Stimulated activated CD4-positive, alpha-beta T cell treated with anti-CD3 and anti-CD28 coated beads, Interleukin-1b, Interleukin-23, amount 100 ng/mL, for 48 hours (primary cell): ENCODE data around the gene SMURF1.

Experiments
- DNase-seq: peaks from one replicate; pipeline ENCODE4 v3.0.0-alpha.2; 2020

The SMURF1 gene

DNA sequence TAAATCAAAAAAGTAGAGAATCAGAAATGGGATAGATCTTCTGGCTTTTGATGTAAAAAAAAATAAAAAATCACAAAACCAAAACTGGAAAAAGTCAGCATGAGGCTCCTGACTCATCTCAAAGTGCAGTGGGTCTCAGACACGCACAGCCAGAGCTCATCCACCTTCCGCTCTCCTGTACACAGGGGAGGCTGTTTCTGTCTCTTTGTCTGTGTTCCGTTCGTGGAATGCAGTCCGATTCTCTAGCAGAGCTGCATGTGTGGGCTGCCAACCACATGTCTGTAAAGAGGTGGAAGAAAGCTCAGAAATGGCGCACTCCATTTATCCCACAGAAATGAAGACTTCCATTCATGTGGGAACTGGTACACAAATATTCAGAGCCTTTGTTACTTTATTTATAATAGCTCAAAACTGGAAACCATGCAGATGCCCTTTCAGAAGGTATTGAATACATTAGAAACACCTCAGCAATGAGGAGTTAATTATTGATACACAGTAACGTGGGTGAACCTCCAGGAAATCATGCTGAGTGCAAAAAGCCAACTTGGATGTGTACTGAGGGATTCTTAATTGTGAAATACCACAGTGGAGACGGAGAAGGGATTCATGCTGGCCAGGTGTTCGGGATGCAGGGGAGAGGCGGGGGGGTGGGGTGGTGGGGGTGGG, 142.3 kb downstream of the SMURF1 start:
- DNase-seq, result no peak

DNA sequence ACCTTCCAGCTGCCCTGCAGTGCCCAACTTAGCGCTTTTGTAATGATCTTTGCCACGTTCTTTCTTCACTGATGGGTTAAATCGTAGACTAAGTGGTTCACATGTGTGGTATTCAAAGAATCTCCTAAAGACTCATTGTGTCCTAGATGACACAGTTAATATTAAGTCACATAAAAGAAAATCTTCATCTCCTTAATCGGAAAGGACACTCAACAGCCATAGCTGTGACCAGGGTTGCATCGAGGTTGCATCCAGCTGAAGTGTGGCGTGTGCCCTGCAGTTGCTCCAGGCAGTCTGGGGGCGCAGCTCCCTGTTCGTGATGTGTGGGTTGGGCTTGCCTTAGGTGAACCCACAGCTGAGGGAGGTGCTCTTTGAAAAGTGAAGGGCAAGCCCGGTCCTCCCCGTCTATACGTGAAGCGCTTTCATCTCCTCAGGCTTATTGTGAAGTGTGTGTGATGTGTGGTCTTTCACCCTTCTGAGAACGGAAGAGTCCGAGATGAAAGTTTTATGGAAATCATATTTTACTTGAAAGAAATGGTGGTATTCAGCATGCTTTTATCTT, 142.9 kb downstream of the SMURF1 start:
- DNase-seq, result no peak

DNA sequence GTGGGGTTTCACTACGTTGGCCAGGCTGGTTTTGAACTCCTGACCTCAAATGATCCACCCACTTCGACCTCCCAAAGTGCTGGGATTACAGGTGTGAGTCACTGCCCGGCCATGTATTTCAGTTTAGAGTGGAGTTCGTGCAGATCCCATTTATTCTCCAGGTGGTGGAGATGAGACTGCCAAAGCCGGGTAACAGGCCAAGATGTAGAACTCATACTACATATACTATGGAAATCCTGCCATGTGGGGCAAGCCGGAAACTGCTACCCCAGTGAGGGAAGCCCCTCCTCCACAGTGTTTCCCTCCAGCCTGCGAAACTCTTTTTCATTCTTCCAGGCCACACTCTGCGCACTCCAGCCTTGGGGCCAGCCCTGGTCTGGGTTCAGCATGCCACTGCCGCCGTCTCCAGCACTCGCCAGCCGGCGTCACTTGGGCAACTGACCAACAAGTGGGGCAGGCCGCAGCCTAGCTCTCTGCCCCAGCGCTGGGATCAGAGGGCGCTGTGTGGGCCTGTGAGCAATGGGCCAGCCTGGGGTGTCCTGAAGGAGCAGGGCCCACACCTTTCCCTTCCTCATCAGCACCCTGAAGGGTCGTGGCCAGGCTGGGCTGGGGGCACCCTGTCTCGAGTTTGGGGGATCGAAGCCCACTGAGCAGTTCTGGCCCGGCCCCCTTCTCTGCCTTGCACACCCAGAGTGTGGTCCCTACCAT, 143.6 kb downstream of the SMURF1 start:
- no peak for DNase-seq

DNA sequence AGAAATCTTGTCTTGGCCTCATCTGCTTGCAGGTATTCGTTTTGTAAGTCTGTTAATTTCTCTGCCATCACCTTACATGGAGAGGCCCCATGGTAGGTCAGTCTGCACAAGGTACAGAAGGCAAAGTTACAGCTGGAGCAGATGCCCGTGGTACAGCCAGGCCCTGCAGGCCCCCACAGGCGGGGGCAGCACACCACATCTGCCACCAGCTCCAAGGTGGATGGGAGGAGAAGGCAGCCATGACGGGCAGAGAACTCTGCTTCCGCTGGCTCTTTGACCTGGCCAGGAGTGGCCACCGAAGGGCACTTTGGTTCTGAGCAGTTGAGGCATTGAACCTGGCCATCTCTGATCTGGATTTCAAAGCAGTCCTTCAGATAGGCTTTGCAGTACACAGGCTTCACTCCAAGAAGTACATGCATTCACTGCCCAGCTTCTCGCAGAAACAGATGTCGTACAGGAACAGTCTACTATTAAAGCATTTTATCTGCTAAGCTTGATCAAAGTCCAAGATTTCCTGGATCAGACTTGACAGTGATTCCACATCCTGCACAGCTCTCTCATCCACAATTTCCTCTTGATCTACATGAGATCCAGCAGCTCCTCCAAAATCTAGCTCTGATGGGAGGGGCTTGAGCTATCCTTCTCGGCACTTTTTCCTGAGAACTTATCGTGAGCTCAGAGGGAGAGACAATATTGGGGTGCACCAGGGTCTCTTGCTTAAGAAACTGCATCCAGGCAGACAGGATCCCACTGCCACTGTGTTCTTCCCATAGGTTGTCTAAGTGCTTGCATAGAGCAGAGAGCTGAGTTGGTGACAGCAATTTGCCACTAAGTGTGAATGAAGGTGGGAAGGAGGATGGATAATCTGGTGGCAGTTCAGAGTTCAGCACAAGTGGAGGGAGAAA, 144.8 kb downstream of the SMURF1 start:
- no peak for DNase-seq

DNA sequence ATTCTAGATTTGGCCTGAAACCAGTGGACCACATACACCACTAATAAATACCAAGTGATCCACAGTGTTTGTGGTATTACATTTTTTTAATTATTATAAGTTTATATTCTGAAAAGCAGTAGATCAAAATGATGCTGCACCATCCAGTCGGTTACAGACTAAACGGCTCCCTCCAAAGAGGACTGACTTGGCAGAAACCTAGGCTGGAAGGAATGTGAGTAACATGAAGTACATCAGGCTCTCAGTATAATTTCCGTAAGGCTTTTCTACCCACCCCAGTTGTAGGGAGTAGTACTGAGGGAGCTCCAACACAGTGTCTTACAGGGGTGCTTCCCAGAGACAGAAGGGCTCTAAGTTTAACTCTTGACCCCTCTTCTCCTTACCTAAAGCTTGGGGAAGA, 146.1 kb downstream of the SMURF1 start:
- no peak for DNase-seq

DNA sequence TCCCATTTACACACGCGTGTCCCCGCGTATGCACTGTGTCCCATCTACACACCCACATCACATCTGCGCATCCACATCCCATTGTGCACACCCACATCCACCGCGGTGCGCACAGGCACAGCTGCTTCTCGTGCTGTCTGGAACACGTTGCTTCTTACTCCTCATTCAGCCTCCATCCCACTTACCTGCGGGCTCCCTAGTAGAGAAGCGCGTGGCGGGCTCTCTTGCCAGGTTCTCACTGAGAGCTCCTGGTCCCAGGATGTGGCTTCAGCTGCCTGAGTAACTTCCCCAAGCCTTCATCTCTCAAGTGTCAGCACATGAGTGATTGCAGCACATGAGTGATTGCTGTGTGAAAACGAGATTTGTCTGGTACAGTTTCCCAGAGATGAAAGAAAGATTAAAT, 147.8 kb downstream of the SMURF1 start:
- DNase-seq, result no peak

DNA sequence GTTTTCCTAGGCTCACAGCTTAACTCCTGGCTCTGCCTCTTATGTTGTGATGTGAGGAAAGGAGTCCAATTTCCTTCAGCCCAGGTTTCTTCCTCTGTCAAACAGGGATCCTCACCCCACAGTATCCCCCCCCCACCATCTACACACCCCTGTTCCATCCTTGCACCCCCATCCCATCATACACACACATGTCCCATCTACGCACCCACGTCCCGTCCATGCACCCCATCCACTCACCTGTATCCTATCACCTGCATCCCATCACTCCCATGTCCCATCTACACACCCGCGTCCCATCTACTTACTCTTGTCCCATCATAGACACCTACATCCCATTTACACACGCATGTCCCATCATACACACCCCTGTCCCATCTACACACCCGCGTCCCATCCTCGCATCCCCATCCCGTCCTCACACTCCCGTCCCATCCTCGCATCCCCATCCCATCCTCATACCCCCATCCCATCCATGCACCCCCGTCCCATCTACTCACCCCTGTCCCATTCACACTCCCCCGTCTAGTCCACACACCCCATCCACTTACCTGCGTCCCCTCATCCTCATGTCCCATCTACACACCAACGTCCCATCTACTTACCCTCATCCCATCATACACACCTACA, 148.3 kb downstream of the SMURF1 start:
- no peak for DNase-seq

DNA sequence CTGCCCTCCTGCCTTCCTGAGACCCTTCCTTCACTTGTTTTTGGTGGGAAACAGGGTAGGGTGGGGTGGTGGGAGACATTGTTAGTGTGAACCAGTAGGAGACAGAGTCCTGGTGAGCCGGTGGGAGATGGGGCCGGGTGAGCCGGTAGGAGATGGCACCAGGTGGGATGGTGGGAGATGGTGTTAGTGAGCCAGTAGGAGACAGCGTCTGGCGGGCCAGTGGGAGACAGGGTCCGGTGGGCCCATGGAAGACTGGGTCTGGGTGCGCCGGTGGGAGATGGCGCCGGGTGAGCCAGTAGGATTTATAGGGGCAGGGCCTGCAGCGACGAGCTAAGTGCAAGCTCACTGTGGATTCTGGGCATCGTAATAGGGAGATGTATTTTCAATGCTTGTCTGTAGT, 148.8 kb downstream of the SMURF1 start:
- DNase-seq, result no peak

DNA sequence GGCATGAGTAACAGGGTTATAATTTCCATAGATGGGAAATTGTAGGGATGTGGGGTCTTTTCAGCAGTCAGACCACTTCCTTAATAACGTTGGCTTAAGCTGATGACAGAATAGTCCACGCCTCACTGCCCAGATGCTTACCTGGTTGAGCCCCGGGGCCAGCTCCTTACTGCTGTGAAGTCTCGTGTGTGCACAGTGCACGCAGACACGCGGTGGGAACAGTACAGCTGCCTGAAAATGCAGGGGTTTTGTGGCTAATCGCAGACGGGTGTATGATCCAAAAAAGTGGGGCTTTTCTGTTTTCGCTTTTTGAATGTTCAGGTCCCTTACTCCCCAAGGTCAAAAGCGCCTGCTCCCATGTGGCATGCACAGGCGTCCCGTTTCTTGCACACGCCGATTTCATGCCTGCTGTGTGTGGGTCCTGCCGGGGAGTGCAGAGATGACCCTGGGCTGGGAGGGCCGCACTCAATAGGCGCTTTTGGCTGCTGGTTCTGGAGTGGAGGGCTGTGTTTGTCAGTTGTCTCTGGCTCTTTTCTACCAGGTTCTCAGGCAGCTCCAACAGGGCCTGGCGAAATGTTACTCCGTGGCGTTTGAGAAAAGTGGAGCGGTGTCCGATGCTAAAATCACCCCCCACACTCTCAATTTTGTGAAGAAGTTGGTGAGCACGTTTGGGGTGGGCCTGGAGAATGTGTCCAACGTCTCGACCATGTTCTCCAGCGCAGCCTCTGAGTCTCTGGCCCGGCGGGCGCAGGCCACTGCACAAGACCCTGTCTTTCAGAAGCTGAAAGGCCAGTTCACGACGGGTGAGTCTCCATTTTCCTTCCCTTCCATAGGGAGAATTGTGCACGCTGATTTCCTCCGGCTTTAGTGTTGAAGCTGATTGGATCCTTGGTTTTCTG, 149.6 kb downstream of the SMURF1 start:
- DNase-seq, result no peak

DNA sequence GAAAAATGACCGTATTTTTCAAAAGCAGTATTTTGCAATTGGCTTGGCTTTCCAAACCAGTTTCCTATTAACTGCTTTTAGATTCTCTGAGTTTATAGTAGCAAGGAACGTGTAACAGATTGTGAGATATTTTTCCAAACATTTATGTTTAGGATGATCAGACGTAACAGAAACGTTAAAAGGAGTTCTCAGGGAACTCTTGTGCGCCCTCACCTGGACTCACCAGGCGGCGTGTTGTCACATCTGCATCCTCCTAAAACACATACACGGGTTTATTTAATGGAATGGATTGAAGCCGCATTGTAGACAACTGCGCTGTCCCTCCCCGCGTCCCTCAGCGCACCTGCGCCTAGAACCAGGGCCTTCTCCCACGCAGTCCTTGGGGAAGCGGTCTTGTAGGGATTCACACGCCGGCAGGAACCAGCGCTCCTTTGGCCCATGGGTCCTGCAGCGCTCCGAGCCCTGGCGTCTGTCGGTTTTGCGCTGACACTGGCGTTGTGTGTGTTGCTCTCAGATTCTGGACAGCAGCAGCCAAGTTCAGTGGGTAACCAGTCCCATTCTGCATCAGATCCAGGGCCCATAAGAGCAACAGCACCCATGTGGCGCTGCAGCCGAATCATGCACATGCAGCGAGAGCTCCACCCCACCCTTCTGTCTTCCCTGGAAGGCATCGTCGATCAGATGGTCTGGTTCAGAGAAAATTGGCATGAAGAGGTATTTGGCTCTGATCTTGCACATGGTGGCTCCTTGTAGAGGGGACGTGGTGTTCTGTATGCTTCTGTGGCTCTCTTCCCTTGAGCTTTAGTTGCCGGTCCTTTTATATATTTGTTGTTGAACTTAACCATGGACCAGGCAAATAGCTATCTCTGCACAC, 150.6 kb downstream of the SMURF1 start:
- no peak for DNase-seq

DNA sequence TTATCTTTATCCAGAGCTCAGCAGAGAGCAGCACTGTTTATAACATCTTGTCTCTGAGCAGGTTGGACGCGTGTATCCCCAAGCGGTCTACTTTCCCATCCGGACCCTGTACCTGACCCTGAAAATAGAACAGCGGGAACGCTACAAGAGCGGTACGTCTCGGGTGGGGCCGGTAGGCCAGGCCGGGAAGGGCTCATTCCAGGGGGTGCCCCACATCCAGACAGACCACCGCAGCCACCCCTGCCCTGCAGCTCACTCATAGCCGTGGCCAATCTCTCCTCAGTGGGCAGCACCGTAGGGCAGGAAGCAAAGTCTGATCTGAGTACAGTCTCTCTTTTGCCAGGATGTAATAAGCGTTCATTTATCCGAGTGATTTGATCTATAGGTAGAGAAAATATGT, 151.8 kb downstream of the SMURF1 start:
- no peak for DNase-seq

DNA sequence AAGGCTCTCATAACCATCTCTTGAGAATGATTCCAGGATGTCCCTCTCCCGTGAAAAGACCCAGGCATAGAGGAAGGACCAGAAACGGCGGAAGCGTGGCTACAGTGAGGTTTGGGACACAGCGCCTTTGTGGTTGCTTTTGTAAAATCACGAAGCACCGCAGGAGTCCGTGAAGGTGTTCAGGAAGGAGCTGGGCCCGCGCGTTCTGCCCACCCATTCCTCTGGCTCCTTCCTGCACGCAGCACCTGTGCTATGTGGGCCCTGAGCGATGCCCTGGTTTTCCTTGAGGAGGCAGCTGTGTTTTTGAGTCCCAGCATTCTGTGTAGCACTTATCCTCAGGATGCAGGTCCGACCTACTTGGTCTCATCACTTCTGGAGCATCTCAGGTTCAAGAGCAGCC, 152.8 kb downstream of the SMURF1 start:
- no peak for DNase-seq

DNA sequence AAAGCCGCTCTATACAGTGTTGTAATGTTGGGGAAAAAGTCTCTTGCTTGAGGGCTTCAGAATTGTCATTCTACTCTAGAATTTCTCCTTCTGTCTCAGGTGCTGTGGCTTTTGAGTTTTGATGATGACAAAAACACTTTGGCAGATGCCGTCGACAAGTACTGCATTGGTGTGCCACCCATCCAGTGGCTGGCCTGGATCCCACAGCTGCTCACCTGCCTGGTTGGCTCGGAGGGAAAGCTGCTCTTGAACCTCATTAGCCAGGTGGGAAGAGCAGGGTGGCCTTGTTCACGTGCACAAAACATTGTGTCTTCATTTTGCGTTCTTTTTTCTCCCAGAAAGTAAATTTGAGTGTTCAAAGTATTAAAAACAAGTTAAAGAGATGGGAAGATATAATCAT, 153.6 kb downstream of the SMURF1 start:
- no peak for DNase-seq

DNA sequence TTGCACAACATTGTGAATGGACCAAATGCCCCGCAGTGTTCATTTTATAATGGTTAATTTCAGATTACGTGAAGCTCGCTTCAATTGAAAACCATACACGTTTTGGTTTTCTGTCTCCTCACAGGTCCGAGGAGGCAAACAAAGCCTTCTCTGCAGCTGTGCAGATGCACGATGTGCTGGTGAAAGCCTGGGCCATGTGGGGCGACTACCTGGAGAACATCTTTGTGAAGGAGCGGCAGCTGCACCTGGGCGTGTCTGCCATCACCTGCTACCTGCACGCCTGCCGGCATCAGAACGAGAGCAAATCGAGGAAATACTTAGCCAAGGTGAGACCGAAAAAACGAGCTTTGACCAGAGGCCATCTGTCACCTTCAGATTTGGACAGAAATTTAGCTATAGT, 155.3 kb downstream of the SMURF1 start:
- no peak for DNase-seq

DNA sequence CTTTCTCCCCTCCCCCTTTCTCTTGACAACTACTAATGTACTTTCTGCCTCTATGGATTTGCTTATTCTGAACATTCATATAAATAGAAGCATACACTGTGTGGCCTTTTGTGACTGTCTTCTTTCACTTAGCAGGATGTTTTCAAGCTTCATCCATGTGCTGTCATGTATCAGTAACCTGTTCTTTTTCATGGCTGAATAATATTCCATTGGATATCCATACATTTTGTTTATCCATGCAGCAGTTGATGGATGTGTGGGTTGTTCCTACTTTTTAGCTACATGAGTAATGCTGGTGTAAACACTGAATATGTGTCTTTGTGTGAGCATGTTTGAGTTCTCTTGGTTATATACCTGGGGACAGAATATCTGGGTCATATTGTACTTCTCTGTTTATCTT, 158.0 kb downstream of the SMURF1 start:
- no peak for DNase-seq

DNA sequence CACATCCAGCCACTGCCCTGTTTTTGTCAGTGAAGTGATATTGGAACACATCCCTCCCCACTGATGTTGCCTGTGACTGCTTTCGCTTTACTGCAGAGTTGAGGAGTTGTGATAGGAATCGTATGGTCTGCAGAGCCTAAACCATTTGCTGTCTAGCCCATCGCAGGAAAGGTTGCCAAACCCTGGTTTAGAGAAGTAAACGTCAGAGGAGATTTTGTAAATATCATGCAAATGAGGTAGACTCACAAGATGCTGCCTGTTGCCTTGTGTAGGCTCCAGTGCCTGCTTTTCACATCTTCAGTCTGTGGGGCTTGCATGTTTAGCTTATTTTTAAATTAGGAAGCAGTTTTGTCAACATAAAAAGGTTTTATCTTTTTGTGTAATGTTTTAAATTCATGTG, 158.5 kb downstream of the SMURF1 start:
- no peak for DNase-seq

DNA sequence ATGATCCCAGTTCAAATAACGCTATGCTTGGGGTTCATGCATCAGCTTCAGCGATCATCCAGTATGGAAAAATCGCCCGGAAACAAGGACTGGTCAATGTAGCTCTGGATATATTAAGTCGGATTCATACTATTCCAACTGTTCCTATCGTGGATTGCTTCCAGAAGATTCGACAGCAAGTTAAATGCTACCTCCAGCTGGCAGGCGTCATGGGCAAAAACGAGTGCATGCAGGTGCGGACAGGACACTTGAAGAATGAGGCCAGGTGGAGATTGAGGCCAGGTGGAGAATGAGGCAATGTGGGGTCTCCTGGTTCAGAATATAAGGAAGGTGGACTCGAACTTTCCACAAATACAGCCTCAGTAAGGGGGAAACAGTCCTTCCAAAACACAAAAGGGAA, 159.8 kb downstream of the SMURF1 start:
- no peak for DNase-seq

DNA sequence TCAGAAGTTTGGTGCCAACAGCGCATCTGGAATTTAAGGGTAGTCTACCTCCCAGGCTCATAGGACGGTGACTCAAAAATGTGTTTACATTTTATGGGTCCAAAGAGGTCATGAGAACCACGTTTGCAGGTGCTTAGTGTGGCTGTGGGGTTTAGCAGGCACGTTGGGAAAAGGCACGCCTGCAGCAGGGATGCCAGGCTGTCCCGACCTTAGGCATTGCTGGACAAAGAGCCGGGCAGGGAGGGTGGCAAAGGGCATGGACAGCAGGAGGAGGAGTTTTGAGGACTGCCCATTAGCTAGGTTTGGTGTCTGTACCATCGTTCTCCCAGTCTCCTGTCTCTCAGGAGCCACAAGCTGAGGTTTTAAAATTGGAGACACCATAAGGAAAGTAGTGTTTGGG, 161.2 kb downstream of the SMURF1 start:
- DNase-seq, result no peak

DNA sequence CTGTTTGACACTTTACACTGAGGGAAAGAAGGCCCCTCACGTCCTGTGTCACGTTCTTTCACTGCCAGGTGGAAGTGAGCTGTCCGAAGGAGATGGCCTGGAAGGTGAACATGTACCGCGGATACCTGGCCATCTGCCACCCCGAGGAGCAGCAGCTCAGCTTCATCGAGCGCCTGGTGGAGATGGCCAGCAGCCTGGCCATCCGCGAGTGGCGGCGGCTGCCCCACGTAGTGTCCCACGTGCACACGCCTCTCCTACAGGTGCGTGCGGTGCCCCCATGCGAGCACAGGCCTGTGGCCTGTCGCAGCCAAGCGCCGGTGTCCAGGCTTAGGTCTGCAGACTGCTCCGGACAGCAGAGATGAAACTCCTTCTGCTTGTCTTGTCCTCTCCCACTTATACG, 162.2 kb downstream of the SMURF1 start:
- DNase-seq, result no peak

DNA sequence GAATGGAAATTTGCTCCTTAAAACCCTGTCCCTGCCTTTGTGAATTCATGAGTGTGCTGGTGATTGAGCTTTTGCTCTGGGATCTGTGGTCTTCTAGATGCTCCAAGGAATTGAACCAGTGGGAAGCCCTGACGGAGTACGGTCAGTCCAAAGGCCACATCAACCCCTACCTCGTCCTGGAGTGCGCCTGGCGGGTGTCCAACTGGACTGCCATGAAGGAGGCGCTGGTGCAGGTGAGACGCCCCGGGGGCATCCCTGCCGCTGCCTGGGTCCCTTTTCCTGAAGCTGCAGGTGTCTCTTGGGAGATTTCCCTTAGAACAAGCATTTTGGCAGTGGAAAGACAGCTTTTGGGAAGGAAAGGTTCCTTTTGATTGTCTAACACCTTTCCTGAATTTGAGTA, 165.2 kb downstream of the SMURF1 start:
- no peak for DNase-seq
